Neural cell (in vitro differentiated cells): ENCODE data around the gene RNF133.

Source experiments
- CTCF ChIP-seq: fragments of 450-650 bp; IDR thresholded peaks from 2 replicates; pipeline ENCODE4 v1.5.1; 2014; ENCODE audit warnings: antibody characterized with exemption, mild to moderate bottlenecking, moderate library complexity; ENCODE audit not compliant: poor library complexity, severe bottlenecking
- EP300 ChIP-seq: fragments of 450-650 bp; conservative IDR thresholded peaks from 2 replicates; pipeline ENCODE4 v1.6.1; 2014; ENCODE audit warnings: antibody characterized with exemption, mild to moderate bottlenecking, moderate library complexity; ENCODE audit not compliant: poor library complexity, severe bottlenecking

- TF ChIP-seq CTCF (no peak), EP300 (no peak)
Observed at GRCh38 chr7:122652876-122653275, 46.0 kb downstream of the RNF133 start.
